GM19463 (cell line): ENCODE data around the gene GPRASP2.
"Not testable (repeated sequence)": the region's sequence is repeated elsewhere in the genome, so short reads cannot be mapped to it uniquely, and the experiment has no call there.

Experiments used
- ATAC-seq: cut with Tn5 transposase; IDR thresholded peaks from one replicate; pipeline ENCODE4 v1.9.1; 2021; ENCODE audit warnings: mild to moderate bottlenecking, moderate library complexity; ENCODE audit not compliant: unreplicated experiment

GPRASP2 gene

GRCh38 chrX:102712216-102712966, at the start of gene GPRASP2:
Gene GPRASP2, plus strand, starts transcription at chrX:102712448. Its CDS starts 2,422 bp downstream, at chrX:102714870.
- ATAC-seq: no peak

- ATAC-seq: not testable (repeated sequence)
These were observed 48.4 kb upstream of the GPRASP2 start for GRCh38 chrX:102663820-102664219.

DNA sequence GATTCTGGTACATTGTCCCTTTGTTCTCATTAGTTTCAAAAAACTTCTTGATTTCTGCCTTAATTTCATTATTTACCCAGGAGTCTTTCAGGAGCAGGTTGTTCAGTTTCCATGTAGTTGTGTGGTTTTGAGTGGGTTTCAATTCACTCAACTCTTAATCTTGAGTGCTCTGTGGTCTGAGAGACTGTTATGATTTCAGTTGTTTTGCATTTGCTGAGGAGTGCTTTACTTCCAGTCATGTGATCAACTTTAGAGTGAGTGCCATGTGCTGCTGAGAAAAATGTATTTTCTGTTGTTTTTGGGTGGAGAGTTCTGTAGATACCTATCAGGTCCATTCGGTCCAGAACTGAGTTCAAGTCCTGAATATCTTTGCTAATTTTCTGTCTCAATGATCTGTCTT, 45.2 kb upstream of the GPRASP2 start:
- not testable (repeated sequence) for ATAC-seq

GRCh38 chrX:102669526-102669925, 42.7 kb upstream of the GPRASP2 start:
- ATAC-seq: no peak

GRCh38 chrX:102672856-102673255, 39.4 kb upstream of the GPRASP2 start:
- ATAC-seq: no peak

GRCh38 chrX:102677479-102677878, 34.8 kb upstream of the GPRASP2 start:
- not testable (repeated sequence) for ATAC-seq

DNA sequence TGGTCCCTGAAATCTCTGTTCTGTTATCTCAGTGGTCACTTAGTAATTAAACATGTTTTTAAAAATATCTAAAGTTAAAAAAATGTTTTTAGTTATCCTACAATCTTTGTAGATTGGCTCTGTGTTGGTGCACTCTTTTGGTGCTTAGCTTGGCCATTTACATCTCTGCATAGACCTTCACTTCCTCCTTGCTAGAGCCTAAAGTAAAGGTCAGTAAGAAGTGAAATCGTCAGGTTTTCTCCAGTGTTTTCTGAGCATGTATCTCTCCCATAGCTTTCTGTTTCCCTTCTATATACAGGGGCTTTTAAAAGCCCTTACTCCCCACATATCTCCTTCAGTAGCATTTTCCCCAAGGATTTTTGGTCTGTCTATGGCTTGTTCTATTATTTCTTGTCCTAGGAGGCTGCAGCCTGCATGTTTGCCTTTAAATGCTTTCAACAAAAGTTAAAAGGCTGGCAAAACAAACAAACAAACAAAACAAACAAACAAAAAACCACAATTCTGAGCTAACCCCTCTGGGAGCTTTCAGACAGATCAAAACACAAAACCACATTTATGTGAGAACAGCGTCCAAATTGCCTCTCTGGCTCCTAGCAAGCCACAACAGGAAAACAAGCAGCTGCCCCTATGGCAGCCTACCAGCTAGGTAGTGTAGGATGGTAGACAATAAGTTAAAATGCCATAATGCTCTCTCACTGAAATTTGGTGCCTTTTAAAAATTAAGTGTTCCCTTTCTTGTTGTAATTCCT, 27.3 kb upstream of the GPRASP2 start:
- no peak for ATAC-seq

- ATAC-seq: no peak
These were observed 17.5 kb upstream of the GPRASP2 start for GRCh38 chrX:102694749-102695148.

GRCh38 chrX:102696306-102696705, 15.9 kb upstream of the GPRASP2 start:
- ATAC-seq: no peak

GRCh38 chrX:102697494-102697893, 14.8 kb upstream of the GPRASP2 start:
- no peak for ATAC-seq

- no peak for ATAC-seq
These were observed 3.3 kb upstream of the GPRASP2 start for GRCh38 chrX:102708900-102709299.

DNA sequence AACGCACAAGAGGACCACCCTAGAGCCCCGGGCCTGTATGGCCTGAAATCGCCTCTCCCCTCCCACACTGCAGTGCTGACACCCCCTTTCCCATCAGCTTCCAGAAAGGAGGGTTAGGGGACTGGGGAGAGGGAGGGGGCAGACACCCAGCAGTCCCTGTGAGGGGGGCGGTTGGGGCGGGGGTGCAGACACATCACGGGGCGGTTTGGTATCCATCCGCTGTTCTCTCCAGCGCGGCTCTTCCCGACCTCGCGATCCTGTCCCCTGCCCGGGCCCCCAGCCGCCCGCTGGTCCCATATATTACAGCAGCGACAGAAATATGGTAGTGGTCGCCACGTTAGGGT, 404 bp upstream of the GPRASP2 start:
- ATAC-seq: no peak

GRCh38 chrX:102712981-102713625, 855 bp downstream of the GPRASP2 start:
- no peak for ATAC-seq

DNA sequence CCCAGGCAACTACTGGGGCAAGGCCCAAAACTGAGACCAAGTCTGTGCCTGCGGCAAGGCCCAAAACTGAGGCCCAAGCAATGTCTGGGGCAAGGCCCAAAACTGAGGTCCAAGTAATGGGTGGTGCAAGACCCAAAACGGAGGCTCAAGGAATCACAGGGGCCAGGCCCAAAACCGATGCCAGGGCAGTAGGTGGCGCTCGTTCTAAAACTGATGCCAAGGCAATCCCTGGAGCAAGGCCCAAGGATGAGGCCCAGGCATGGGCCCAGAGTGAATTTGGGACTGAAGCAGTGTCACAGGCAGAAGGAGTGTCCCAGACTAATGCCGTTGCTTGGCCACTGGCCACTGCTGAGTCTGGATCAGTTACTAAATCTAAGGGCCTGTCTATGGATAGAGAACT, 2.7 kb downstream of the GPRASP2 start:
- ATAC-seq: no peak

GRCh38 chrX:102715967-102716366, 3.7 kb downstream of the GPRASP2 start:
- no peak for ATAC-seq

DNA sequence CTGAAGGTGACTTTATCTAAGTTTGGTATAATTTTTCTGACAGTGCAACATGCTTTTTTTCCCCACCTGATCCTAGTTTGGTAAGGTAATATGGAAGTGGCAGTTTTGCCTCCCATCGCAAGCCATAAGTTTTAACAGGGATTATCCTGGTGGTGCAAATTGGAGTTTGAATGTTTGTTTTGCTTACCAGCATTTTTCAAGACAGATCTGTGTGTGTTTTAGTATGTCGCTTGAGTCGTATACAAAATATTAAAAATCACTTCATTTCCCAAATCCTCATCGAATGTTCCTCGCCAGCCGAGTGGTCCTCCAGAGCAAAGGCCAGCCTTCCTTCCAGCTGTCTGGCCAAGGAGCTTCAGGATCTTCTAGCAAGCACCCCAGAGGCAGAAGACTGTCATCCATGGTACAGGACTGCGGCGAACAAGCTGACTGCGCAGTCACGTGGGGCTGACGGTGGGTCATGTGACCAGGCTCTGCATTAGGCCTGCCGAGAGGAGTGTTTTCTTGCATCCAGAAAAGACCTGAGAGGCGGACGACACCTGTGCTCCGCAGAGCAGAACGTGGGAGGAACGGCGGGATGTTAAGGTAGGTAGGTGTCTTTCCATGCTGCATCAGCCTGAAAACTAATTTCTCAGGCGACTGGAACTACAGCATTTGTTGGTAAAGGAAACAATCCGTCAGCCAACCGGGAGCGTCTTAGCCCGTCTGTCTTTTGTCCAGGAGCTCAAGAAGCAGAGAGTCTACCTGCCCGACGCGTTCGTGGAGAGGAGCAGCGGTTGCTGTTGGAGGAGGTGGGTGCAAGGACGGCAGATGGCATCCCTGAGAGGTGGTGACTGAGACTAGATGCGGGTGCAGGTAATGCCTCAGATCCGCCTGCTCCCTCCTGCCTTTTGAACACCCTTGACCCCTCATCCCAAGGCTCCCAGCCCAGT, 8.3 kb downstream of the GPRASP2 start, which contains the start of gene GPRASP3:
TSS of gene GPRASP3 (plus strand) at position 507 of the 932 bp plus-strand sequence. CDS start 28,253 bp downstream, outside the sequence.
- ATAC-seq: peak; percentile 97

DNA sequence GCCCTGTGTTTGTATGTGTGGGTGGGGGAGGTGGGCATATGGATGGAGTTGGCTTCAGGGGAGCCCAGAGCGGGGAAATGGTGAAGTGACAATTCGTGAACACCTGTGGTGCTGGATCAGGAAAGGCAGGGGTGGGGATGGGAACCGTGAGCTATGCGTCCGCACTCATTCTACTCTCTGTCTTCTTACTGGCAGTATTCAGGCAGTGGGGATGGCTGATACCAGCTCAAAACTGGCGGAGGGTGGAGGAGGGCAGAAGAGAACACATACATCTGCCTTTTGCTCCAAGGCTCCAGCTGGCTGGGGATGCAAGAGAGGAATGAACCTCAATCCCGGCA, 8.9 kb downstream of the GPRASP2 start:
- ATAC-seq: not testable (repeated sequence)

DNA sequence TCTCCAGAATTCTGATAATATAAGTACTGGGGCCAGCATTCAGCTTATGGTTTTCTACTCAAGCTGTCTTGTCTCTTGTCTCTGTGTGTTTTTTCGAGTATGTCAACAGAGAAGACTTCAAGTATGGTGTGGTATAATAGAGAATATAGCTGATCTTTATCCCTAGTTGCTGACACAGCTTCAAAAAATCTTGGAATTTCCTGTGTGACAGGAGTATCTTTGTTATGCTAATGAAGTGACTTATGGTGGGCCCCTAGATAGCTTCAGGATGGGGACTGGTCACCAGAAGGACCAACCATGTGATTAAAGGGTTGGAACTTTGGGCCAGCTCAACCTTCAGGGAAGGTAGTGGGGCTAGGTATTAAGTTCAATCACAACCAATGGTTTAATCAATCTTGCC, 11.2 kb downstream of the GPRASP2 start:
- ATAC-seq: no peak

- ATAC-seq: no peak
These were observed 15.5 kb downstream of the GPRASP2 start for GRCh38 chrX:102727761-102728160.

- ATAC-seq: no peak
These were observed 16.4 kb downstream of the GPRASP2 start for GRCh38 chrX:102728646-102729045.

GRCh38 chrX:102739657-102740056, 27.4 kb downstream of the GPRASP2 start:
- ATAC-seq: no peak
